ENCODE results near the gene ZNF726.

DNA sequence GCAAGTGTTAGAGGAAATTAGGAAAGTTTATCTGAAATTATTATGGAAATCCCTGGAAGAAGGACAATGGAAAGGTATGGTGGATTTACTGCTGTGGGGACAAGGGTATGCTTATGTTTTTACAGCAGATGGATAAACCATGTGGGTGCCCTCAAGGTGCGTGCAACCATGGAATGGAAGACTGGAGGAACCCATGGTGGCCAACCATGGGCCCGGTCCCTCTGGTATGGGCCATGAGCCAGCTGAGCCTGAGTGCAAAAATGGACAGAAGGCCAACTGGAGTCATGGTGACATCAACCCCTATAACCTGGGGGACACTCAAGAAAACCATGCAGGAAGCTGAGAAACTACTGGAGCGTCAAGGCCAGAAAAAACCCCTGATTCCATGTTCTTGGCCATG, 46.1 kb upstream of the ZNF726 start:
- TF ChIP-seq, protein P1, sequence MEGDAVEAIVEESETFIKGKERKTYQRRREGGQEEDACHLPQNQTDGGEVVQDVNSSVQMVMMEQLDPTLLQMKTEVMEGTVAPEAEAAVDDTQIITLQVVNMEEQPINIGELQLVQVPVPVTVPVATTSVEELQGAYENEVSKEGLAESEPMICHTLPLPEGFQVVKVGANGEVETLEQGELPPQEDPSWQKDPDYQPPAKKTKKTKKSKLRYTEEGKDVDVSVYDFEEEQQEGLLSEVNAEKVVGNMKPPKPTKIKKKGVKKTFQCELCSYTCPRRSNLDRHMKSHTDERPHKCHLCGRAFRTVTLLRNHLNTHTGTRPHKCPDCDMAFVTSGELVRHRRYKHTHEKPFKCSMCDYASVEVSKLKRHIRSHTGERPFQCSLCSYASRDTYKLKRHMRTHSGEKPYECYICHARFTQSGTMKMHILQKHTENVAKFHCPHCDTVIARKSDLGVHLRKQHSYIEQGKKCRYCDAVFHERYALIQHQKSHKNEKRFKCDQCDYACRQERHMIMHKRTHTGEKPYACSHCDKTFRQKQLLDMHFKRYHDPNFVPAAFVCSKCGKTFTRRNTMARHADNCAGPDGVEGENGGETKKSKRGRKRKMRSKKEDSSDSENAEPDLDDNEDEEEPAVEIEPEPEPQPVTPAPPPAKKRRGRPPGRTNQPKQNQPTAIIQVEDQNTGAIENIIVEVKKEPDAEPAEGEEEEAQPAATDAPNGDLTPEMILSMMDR (IDR thresholded peaks at IDR 0.05; ENCODE audit: poor library complexity): no peak
- TF ChIP-seq EZH2 (IDR thresholded peaks at IDR 0.05; ENCODE audit: borderline replicate concordance): no peak

Data from hepatocyte (in vitro differentiated cells).